GM20431 (cell line): ENCODE data around the gene TOM1L1.
"Not testable (repeated sequence)": the region's sequence is repeated elsewhere in the genome, so short reads cannot be mapped to it uniquely, and the experiment has no call there.

Source experiments
- in situ Hi-C: fragments of 300-500 bp; cut with MseI, MboI; formaldehyde crosslinking; loops from one replicate; pipeline ENCODE4 v1.15.0; 2020; ENCODE audit warnings: low sequenced_read_pairs; ENCODE audit not compliant: unreplicated experiment

TOM1L1 gene

DNA sequence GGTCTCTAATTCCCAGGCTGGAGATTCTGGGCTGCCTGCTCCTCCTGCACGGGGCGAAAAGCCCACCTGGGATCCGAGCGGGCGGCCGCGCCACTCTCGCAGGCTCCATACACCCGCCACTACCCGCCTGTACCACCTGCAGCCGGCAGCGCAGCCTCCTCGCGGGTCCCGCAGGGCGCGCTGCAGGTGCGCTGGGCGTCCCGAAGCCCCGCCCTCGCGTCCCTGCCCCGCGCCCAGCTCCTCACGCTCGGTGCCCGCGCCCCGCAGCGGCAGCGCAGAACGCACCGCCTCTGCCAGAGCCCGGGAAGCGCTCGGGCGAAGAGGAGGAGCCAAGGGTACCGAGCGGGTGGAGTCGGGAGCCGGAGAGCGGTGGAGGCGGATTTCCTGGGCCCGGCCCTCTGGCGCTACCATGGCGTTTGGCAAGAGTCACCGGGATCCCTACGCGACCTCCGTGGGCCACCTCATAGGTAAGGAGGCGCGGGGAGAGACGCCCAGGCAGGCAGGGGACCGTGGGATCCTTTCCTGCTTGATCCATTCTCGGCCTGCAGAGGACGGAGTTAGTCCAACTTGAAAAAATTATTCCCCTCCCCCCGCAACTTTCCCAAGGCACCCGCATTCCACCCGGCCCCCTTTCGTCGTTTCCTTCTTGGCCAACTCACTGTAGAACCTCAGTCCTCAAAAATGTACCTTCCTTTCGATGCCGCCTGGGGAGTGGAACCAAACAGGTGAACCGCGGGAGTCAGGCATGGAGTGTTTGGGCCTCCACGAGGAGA, at the start of gene TOM1L1:
Gene TOM1L1 (plus strand): TSS at position 396 of the 773 bp plus-strand sequence. CDS start 14 bp downstream, at position 410.
- in situ Hi-C loops, result no loop called here

DNA sequence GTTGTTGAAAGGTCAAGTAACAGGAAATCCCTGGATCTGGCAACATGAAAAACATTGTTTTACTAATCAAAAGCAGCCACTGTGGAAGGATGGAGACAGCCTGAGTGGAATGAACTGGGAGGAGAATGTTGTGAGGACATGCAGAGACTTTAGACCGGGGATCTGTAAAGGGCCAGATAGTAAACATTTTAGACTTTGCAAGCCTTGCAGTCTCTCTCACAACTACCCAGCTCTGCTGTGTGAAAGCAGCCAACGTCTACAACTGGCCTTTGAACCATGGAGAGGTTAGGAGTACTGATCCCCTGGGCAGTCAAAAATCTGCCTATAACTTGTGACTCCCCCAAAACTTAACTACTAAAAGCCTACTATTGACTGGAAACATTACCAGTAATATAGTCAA, 41.5 kb upstream of the TOM1L1 start:
- in situ Hi-C loops, result no loop called here

GRCh38 chr17:54860617-54861470, 39.8 kb upstream of the TOM1L1 start:
- in situ Hi-C loops, result no loop called here

DNA sequence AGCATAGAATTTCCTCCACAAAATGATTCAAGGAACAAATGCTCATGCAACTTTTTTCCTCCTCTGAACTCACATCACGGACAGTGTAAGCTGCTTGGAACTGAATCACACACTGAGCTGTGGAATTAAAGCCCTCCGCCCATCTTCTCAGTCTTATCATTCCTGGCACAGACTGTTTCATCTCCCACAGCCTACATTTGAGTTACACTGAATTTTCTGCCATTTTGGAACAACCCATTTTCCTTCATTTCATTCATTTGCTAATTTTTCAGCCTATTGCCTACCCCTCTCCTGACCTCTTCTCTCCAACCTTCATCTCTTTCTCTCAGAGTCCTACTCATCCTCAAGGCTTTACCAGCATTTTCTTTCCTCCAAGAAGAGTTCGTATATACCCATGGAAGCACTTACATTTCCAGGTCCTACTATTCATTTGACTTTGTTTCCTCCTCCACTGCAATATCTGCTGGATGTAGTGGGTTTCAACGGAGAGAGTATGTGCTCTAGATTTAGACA, 39.1 kb upstream of the TOM1L1 start:
- in situ Hi-C loops, result no loop called here

- in situ Hi-C loops, result no loop called here
These were observed 37.5 kb upstream of the TOM1L1 start for GRCh38 chr17:54863176-54863575.

- in situ Hi-C loops, result no loop called here
These were observed 36.6 kb upstream of the TOM1L1 start for GRCh38 chr17:54864070-54864469.

GRCh38 chr17:54864636-54865356, 35.9 kb upstream of the TOM1L1 start:
- in situ Hi-C loops, result no loop called here

GRCh38 chr17:54867634-54868033, 33.0 kb upstream of the TOM1L1 start:
- in situ Hi-C loops, result no loop called here

GRCh38 chr17:54870671-54871175, 29.9 kb upstream of the TOM1L1 start:
- in situ Hi-C loops, result no loop called here

DNA sequence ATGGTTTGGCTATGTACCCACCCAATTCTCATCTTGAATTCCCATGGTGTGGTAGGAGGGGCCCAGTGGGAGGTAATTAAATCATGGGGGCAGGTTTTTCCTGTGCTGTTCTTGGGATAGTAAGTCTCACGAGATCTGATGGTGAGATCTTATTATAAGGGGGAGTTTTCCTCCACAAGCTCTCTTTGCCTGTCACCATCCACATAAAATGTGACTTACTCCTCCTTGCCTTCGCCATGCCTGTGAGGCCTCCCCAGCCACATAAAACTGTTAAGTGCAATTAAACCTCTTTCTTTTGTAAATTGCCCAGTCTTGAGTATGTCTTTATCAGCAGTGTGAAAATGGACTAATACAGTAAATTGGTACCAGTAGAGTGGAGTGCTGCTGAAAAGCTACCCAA, 24.7 kb upstream of the TOM1L1 start:
- in situ Hi-C loops, result not testable (repeated sequence)

DNA sequence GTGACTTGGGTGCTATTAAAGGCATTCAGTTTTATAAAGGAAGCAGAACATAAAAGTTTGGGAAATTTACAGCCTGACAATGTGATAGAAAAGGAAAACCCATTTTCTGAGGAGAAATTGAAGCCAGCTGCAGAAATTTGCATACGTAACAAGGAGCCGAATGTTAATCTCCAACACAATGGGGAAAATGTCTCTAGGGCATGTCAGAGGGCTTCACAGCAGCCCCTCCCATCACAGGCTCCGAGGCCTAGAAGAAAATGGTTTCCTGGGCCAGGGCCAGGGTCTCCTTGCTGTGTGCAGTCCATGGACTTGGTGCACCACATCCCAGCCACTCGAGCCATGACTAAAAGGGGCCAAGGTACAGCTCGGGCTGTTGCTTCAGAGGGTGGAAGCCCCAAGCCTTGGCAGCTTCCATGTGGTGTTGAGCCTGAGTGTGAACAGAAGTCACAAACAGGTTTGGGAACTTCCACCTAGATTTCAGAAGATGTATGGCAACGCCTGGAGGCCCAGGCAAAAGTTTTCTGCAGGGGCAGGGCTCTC, 23.9 kb upstream of the TOM1L1 start:
- in situ Hi-C loops, result no loop called here

DNA sequence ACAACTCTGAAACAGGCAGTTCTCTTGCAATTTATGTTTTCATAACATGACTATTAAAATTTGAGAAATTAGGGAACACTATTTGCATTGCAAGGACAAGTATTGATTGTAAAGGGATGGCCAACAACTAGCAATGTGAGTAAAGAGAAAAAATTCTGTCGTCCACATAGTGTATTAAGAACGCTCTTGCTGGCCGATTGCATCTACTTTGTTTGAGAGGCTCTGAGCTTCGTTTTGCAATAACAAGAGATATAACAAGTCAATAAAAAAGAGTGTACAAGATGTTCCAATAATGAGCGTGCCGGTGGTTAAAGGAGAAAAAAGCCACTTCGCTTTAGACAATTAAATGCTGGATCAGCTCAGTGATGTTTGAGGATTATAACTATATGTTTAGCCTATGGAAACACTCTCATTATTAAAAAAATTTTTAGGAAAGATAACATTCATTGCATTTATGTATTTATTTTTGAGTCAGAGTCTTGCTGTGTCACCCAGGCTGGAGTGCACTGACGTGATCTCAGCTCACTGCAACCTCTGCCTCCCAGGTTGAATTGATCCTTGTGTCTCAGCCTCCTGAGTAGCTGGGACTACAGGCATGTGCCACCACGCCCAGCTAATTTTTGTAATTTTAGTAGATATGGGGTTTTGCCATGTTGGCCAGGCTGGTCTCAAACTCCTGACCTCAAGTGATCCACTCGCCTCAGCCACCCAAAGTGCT, 19.2 kb upstream of the TOM1L1 start:
- in situ Hi-C loops, result no loop called here

DNA sequence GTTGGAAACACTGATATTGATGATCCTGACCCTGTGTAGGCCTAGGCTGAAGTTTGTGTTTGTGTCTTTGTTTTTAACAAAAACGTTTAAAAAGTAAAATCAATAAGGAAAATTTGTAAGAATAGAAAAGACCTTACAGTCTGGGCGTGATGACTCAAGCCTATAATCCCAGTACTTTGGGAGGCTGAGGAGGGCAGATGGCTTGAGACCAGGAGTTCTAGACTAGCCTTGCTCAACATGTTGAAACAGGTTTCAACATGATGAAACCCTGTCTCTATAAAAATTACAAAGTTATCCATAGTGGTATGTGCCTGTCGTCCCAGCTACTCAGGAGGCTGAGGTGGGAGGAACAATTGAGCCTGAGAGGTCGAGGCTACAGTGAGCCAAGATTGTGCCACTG, 18.3 kb upstream of the TOM1L1 start:
- in situ Hi-C loops, result no loop called here

- in situ Hi-C loops, result no loop called here
These were observed 17.7 kb upstream of the TOM1L1 start for GRCh38 chr17:54882950-54883349.

- in situ Hi-C loops, result no loop called here
These were observed 16.7 kb upstream of the TOM1L1 start for GRCh38 chr17:54883939-54884338.

GRCh38 chr17:54887787-54888186, 12.9 kb upstream of the TOM1L1 start:
- in situ Hi-C loops, result no loop called here

DNA sequence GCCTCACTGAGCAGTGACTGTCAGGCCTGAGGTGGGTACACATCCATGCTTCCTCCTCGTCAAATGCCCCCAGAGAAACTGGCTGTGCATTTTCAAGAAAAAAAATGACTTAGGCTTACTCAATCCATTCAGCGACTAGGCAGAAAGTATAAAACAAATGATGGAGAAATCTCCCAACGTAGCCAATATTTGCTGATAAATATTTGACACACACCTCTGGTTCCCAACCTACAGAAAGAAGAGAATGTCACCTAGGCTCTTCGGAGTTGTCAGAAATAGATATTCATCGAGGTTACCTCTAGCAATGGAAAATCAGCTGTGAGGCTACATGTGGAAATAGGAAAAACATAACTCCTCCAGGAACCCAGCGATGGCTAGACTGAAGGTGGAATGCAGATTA, 12.4 kb upstream of the TOM1L1 start:
- in situ Hi-C loops, result no loop called here

DNA sequence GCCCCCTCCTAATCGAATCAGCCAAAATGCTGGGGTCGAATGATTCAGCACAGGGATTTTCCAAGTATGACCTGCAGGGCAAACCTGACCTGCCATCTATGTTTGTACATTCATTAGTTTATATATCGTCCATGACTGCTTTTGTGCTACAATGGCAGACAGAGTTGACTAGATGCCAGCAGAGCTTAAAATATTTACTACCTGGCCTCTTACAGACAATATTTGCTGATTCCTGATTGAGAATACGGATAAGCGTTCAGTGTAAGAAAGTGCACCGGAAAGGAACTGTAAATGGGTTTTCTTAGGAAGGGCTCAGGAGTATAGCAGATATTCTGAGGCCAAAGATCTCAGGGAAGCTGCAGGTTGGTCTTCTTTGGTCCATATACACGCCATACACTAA, 11.7 kb upstream of the TOM1L1 start:
- in situ Hi-C loops, result no loop called here

- in situ Hi-C loops, result no loop called here
These were observed 9.4 kb upstream of the TOM1L1 start for GRCh38 chr17:54891176-54891821.
